Activated naive CD4-positive, alpha-beta T cell (primary cell): ENCODE results near the gene REG1B.

Experiments used
- DNase-seq, 4 experiments: peaks; one replicate each; lab custom pipeline; 2025; lab: John Stamatoyannopoulos, UW

The REG1B gene, protein sequence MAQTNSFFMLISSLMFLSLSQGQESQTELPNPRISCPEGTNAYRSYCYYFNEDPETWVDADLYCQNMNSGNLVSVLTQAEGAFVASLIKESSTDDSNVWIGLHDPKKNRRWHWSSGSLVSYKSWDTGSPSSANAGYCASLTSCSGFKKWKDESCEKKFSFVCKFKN

DNA sequence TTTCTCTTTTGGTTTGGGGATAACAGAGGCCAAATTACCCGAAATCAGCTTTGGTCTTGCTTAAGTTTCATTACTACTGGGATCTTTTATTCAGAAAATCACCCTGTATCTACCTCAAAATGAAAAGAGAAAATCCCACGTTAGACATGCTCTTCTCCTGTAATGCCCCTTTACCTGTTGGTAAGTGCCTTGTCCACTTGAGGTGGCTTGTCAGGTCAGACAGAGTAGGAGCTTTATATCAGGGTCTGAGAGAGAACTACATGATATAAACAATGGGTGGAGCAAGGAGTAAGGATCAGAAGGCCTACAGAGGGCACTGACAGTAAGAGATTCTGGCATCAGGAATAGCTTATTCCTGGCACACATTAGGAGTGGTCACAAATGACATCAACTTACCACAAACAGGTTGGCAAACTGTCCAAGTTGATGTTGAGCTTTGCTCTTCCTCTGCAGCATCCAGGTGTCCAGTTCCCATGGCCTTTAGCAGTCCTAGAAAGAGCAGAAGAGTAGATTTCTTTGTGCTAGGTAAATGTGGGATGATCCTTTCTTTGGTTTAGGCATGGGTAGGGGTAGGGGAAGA is at the start of gene REG1B:
Gene REG1B, minus strand, starts transcription at position 209 of the 580 bp plus-strand sequence. CDS start 381 bp downstream, outside the sequence.
- DNase-seq, result no peak

DNA sequence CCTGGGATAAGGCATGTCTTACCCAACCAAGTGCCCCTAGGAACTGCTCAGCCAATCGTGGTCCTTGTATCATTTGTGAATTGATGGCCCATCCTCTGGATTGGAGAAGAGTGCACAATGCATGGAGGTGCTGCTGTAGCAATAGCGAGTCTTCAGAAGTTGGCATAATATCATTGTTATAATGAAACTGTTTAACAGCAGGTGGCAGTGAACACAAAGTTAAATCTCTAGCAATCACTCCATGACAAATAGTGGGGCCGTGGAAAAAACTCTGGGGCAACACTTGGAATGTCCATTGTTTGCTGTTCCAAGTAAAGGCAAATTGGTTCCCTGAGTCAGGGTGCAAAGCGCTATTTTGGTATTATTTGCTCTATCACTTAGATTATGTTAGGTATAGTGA is 43.9 kb upstream of the REG1B start:
- no peak for DNase-seq

DNA sequence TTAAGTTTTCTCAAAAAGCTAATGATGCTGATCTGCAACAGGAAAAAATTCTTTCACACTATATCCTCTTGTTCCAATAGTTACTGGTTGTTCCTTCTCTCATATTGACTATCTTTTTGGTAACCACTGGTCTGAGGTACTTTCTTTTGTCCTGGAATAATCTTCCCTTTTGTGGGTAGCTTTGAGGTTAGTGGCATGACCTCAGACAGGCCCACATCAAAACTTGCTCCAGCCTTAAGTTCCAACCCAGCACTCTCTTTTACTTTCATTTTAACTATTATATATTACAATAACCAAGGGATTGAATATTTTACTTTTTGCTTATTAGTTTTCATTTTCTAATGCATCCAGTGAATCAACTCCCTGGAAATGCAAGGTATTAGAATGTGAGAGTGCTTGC is 42.0 kb upstream of the REG1B start:
- no peak for DNase-seq

DNA sequence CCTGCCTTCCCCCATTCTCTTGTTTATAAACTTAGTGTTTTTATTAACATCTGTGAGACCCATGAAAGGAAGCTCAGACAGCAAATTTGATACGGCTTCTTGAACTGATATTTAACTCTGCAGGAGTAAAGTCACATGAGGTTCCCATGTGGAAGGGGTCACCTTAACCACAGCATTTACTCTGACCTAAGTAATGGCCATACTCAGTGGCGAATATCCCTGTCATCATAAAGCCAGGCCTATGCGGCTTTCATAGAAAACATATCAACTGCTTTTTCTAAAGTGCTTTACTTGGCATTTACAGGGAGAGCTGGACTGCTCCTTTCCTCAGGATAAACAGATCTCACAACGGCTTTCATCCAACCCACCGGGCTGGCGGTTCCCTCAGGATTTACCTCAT is 41.5 kb upstream of the REG1B start:
- DNase-seq, result no peak

DNA sequence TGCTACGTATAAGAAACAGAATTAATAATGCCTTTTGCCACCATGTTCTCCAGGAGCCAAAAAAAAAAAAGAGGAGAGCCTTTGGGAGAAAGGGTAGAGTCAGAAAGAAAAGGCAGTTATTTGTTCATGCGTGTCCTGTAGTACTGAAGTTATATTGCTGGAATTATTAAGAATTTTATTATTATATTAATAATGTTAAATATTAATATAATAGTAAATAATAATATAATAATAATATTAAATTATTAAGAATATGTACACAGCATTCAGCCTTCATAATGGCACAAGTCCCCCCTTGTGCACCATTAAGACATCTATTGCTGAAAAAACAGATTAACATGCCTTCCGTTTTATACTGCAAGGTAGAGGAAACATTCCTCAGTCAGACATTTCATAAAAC is 40.6 kb upstream of the REG1B start:
- no peak for DNase-seq

DNA sequence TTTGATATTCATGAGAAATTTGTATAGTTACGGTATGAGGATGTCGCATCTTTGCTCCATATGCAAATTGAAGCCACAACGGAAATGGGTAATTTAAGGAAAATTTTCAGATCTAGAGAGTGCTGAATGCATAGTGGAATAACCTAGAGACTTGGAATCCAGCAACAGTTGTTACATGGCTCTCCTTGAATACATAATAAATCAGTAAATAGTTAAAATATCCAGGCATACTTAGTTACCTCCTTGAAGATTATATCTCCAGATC is 37.9 kb upstream of the REG1B start:
- DNase-seq, result no peak

DNA sequence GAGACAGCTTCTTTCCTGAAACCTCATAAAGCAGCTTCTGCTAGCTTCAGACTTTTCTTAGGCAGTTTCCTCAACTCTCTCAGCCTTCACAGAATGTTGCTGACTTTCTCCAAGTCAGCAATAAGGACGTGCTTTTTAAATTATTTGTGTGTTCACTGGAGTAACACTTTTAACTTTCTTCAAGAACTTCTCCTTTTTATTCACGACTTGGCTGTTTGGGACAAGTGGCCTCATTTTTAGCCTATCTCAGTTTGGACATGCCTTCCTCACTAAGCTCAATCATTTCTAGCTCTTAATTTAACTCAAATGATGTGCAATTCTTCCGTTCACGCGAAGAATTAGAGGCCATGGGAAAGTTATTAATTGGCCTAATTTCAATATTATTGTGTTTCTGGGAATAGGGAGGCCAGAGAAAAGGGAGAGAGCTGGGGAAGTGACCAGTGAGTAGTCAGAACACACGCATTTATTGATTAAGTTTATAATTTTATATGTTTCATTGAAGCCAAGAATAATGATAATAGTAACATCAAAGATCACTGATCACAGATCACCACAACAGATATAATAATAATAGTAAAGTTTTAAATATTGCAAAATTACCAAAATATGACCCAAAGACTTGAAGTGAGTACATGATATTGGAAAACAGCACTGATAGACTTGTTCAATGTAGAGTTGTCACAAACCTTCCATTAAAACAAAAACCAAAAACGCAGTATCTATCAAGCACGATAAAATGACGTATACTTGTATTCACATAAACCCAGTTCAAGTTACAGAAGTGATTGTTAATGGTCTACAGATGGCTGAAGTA is 37.3 kb upstream of the REG1B start:
- DNase-seq, result no peak

DNA sequence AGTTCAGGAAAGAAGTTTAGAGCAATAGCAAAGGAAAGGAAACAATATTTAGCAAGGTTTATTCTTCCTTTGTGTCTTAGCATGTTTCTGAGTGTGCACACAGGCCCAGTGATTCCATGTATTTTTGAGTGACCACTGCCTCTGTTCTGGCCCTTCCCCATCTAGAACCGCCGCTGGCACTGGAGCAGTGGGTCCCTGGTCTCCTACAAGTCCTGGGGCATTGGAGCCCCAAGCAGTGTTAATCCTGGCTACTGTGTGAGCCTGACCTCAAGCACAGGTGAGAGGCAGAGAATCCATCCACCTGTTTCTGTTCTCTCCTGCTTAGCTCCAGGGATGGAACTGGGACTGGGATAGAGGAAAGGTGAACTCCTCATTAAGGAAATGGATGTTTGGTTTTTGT is 34.9 kb upstream of the REG1B start:
- no peak for DNase-seq

DNA sequence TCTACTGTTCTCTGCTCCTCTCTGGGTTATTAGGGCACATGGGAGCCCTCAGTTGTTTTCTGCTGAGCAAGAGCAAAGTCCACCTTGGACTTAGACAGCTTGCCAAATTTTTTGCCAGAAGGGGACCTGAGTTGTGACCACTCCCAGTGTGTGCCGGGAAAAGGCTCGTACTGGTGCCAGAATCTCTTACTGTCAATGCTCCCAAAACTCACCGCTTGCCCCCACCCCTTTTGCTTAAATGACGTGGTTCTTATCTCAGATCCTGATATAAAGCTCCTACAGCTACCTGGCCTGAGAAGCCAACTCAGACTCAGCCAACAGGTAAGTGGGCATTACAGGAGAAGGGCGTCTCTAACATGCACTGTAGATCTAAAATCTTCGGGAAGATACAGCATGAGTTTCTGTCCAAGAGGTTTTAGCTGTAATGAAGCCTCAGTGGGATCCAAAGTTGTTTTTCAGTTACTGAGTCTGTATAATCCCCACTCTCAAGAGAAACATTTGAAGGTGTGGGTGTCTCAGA is 32.5 kb upstream of the REG1B start, which contains the start of gene REG1A:
Gene REG1A, plus strand, starts transcription at position 295 of the 520 bp plus-strand sequence. CDS start 374 bp downstream, outside the sequence.
- DNase-seq, result no peak

DNA sequence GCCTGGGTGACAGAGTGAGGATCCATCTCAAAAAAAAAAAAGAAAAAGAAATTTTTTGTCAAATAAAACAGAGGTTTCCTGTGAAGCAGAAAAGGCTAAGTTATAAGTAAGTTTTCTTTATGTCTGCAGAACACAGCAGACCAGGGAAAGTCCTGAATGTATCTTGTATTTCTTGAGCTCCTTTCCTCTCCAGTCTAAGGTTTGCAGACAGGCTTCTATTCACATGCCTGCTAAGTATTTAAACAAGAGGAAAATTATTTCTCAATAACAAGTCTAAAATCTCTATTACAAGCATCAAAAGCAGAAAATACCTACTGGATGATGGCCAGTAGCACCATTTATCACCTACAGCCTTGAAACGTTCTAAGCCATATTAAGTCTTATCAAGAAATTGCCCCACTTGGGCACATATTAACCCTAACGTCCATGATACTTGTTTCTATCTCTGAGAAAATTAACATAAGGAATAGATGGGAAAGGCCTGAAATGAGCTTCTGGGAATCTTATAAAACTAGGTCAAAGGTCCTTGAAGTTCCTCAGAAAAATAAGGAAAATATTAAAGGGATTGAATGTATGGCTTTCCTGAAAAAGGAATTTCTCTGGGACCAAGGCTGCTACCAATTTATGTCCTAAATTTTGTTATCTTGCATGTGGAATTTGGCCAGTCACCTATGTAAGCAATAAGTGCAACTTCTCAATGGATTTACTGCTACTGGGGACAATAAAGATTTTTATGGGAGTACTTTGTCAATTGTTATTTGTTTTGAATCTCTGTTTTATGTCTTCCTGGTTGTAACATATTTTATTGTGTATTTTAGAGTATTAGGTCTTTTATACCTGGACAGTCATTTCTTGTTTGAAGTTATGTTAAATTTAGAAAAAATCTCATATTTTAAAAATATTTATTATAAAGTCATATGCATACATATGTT is 29.5 kb upstream of the REG1B start:
- no peak for DNase-seq

DNA sequence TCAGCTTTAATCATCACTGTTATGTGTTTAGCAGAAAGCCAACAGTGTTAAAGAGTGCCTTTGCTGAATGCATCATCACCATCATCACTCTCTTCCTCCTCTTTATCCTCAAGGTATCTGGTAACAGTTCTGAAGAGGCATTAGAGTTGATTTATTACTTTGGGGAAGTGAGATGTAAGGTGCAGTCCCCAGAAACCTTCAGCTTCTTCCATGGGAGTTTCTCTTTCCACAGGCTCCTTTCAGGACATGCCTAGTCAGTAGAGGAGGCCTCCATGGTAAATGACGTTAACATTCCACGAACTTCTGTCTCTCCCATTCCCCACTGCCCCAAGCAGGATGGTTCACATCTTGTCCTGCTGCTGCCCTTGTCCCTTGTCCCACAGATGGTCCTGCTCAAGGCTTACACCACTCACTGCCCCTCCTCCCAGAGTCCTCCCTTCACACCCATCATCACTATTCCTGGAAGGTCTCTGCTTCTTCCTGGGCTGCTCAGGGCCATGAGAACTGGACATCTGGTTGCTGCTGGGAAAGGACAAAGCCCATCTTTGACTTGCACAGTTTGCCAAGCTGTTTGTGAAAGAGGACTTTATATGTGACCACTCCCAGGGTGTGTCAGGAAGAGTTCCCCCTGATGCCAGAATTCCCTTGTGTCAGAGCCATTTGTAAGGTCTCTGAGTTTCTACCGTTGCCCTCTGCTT is 27.2 kb upstream of the REG1B start:
- no peak for DNase-seq

DNA sequence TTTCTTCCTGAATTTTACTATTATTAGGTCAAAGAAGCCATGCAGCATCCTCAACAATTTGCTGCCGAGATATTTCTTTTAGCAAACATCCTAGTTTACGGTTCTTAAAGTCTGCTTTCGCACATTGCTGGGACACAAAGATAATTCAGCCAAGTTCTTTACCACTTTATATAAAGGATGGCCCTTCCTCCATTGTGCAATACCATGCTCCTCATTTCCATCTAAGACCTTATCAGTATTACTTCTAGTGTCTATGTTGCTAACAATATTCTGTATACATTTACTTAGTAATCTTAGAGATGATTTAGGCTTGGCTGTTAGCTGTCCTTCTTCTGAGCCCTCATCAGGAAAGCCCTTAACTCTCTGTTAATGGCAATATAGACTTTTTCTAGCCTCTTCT is 24.5 kb upstream of the REG1B start:
- no peak for DNase-seq

DNA sequence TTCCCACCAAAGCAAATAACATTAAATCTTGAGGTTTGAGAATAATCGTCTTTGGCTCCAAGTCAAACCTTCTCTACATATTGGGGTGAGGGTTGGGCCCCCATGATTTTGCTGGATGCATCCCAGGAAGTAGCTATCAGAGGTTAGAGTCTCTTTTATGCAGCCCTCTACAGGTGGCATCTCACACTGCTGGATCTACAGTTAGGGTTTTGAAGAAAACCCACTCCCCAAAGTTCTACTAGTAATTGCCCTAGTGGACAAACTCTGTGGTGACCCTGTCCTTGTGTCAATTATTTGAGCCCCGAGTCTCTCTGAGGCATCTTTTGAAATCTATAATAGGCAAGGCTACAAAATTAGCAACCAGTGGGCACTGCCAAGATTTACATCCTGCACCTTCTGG is 17.5 kb upstream of the REG1B start:
- DNase-seq, result no peak

DNA sequence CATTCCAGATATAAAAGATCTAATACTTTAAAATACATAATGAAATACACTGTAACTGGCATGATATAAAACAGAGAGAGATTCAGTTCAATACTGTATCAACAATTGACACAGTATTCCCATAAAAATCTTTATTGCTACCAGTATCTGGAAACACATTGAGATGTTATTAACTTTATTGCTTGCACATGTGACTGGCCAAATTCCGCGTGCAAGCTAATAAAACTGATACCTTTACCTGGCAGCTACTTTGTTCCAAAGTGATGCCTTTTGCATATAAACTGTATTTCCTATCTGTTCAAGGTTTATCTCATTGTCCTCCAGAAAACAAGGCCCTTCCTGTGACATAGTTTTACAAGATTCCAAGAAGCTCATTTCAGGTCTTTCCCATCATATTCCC is 15.4 kb upstream of the REG1B start:
- DNase-seq, result no peak

DNA sequence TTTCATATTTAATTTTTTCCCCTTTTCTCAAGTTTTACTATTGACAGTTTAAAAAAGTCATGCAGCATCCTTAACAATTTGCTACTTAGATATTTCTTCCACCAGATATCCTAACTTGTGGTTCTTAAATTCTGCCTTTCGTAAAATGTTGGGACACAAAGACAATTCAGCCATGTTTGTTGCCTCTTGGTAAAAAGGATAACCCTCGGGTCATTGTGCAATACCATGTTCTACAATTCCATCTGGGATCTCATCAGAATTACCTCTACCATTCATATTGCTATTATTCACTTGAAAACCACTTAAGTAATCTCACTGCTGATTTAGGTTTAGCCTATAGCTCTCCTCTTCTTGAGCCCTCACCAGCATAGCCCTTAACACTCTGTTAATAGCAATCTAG is 13.2 kb upstream of the REG1B start:
- DNase-seq, result no peak

DNA sequence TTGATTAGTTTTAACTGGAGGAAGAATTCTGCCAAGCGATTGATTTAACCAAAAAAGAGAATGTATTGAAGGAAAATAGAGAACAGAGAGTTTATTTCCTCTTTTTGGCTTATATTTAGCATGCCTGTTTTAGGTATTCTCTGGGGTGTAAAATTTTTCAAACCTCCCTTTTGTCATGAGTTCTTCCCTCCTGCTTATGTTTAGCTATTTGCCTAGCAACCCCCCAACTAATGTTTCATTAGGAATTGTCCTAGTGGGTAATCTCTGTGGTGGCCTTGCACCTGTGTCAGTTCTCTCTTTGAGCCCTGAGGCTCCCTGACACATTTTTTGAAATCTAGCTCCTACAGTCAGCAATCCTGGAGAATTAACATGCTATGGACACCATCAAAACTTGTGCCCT is 12.5 kb upstream of the REG1B start:
- no peak for DNase-seq

DNA sequence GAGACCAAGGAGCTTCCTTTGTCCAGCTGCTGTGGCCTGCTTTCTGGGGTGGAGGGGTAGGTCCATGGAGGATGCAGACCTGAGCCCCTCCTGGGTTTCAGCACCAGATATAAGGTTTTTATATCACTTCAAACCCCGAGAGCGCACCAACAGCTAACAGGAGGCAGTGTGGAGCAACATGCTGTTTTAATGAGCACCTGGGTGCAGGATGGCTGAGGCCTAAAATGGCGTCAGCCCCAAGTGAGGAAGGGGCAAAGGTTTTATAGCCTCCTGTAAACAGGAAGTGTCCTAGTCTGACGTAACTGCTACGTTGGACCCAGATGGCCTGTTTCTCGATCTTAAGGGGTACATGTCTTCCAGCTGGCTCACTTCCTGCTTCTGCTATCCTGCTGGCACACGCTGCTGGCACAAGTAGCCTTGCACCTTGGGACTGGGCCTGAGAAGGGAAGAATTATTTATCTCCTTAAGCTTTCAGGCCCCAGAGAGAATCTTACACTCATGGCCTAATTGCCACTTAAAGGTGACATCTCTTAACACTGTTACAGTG is 11.4 kb upstream of the REG1B start:
- DNase-seq, result no peak

DNA sequence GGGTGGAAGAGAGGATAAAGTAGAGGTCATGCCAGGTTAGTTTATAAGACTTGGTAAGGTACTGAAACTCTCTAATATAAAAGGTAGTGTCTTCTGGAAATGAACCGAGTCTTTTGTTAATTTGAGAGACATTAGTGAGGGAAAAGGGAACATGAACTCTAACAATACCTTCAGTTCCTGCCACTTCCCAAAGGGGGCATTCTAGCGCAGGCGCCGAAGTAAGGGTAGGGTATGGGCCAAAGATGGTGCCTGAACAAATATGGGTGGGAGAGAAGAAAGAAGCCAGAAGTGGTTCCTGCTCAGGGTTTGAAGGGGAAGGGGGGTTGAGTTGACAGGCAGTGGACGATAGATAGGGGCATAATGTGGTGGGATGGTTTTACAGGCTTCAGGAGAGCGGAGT is 10.1 kb upstream of the REG1B start:
- no peak for DNase-seq

DNA sequence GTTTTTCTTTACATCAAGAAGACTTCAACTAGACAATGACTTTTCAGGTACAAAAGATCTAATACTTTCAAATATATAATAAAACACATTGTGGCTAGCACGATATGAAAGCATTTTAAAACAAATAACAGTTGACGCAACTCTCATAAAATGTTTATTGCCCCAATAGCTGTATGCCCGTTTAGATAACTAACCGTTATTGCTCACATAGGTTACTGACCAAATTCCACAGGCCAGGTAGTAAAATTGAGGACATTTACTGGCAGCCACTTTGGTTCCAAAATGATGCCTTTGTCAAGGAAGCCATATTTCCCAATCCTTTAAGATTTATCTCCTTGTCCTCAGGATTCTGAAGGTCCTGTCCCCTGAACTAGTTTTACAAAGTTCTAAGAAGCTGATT is 2.9 kb upstream of the REG1B start:
- DNase-seq, result no peak

DNA sequence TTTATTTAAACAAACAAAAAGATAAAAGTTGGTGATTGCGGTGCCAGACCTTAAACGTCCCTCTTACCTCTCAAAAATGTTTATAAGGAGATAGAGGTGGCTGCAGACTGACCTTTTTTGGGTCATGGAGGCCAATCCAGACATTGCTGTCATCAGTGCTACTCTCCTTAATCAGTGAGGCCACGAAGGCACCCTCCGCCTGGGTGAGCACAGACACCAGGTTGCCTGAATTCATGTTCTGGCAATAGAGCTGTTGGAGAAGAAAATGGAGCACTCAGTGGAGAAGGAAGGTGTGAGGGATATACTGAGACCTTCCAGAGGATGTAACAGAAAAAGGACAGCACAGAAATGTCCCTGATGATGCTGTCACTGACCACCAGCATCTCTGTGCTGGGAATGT is 1.5 kb downstream of the REG1B start:
- DNase-seq, result no peak

DNA sequence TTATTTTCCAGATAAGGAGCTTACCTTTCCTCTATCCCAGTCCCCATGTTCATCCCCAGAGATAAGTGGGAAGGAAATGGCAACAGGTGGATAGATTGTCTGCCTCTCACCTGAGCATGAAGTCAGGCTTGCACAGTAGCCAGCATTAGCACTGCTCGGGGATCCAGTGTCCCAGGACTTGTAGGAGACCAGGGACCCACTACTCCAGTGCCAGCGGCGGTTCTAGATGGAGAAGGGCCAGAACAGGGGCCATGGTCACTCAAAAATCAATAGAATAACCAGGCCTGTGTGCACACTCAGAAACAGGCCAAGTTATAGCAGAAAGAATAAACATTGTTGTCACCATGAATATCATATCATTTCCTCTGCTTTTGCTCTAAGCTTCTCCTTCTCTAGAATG is 2.4 kb downstream of the REG1B start:
- no peak for DNase-seq
